GM12878 (cell line): Measurements from ENCODE around the gene NLRP6. TPM values are rescaled to one million over a fixed set of nuclear protein-coding genes. Genes with fewer than 3 reads are reported as not detected.

Source experiments
- ATAC-seq: fragments of 200-7000 bp; cut with Tn5 transposase; 3 replicates; pipeline ENCODE4 v1.9.1; 2020; ENCODE audit warnings: mild to moderate bottlenecking, moderate library complexity
- BruUV-seq: library from RNA; stranded (reverse); fragments of 400-500 nt; replicated peaks from 2 replicates; lab custom pipeline; 2021; lab: Mats Ljungman, UMichigan
- CTCF ChIA-PET: fragments of 300-600 bp; sonication (Branson Sonifier 250); formaldehyde crosslinking; extraction: SDS; loops from one replicate; lab custom pipeline; 2021; ENCODE audit warnings: inconsistent platforms; lab: Yijun Ruan, JAX
- POLR2A ChIA-PET: fragments of 350-600 bp; formaldehyde crosslinking; extraction: SDS; loops from one replicate; lab custom pipeline; 2021; ENCODE audit warnings: inconsistent platforms; lab: Charles Lee
- RAD21 ChIA-PET: fragments of 300-600 bp; sonication (Branson Sonifier 250); formaldehyde crosslinking; loops from one replicate; lab custom pipeline; 2023; ENCODE audit warnings: antibody characterized with exemption; ENCODE audit not compliant: unreplicated experiment; lab: Charles Lee
- SMC1A ChIA-PET: fragments of 300-600 bp; sonication (Branson Sonifier 250); formaldehyde crosslinking; loops from one replicate; lab custom pipeline; 2023; ENCODE audit not compliant: unreplicated experiment, uncharacterized antibody; lab: Charles Lee
- DNase-seq: peaks from one replicate; pipeline ENCODE4 v3.0.0-alpha.2; 2011; ENCODE audit warnings: low read depth, low spot score
- FAIRE-seq: peaks from 3 replicates; lab custom pipeline; 2011; peaks lifted over from hg19 to GRCh38; lab: Jason Lieb, UNC
- H2AFZ ChIP-seq: 2 replicates; pipeline ENCODE4 v1.6.0; 2011; ENCODE audit warnings: low read depth, low read length, control low read depth; ENCODE audit not compliant: control insufficient read depth
- H3K27ac ChIP-seq: 2 replicates; pipeline ENCODE4 v1.5.1; 2011; ENCODE audit warnings: control low read depth; ENCODE audit not compliant: control insufficient read depth, insufficient read depth
- H3K27me3 ChIP-seq, 2 experiments: replicated peaks in 1 of 2; 2 replicates each; pipeline versions ENCODE4 v1.6.0 to v1.6.1; 2011; ENCODE audit warnings: low read length in 1 of 2; ENCODE audit not compliant: control insufficient read depth in 2 of 2, insufficient read depth in 2 of 2
- H3K36me3 ChIP-seq, 2 experiments: 2 replicates each; pipeline ENCODE4 v1.5.1; 2011; ENCODE audit warnings: low read length in 1 of 2; ENCODE audit not compliant: control insufficient read depth in 2 of 2, insufficient read depth in 2 of 2
- H3K4me1 ChIP-seq: 2 replicates; pipeline ENCODE4 v1.6.1; 2011; ENCODE audit warnings: mild to moderate bottlenecking, low read length, moderate library complexity, mixed read lengths; ENCODE audit not compliant: control insufficient read depth, insufficient read depth
- H3K4me2 ChIP-seq: 2 replicates; pipeline ENCODE4 v1.6.0; 2011; ENCODE audit warnings: control low read depth; ENCODE audit not compliant: control insufficient read depth, insufficient read depth
- H3K4me3 ChIP-seq: fragments of 200-600 bp; sonication (generic); 2 replicates; pipeline ENCODE4 v1.5.1; 2016
- H3K79me2 ChIP-seq: 2 replicates; pipeline ENCODE4 v1.6.0; 2011; ENCODE audit warnings: low read length; ENCODE audit not compliant: control insufficient read depth, insufficient read depth
- H3K9ac ChIP-seq: 2 replicates; pipeline ENCODE4 v1.8.0; 2011; ENCODE audit warnings: low read length, control low read depth, mixed read lengths; ENCODE audit not compliant: control insufficient read depth, insufficient read depth
- H3K9me3 ChIP-seq: replicated peaks from 3 replicates; pipeline ENCODE4 v1.5.1; 2011; ENCODE audit warnings: mild to moderate bottlenecking, low read length; ENCODE audit not compliant: control insufficient read depth, insufficient read depth
- H4K20me1 ChIP-seq: 2 replicates; pipeline ENCODE4 v1.6.0; 2011; ENCODE audit not compliant: control insufficient read depth, insufficient read depth
- ATF3 ChIP-seq: IDR thresholded peaks from 2 replicates; pipeline ENCODE4 v1.6.1; 2011; ENCODE audit warnings: low read depth, mild to moderate bottlenecking, low read length, moderate library complexity, borderline replicate concordance; ENCODE audit errors: extremely low read depth
- HDGF ChIP-seq: fragments of 450-650 bp; IDR thresholded peaks from 2 replicates; pipeline ENCODE4 v1.6.1; 2016; ENCODE audit warnings: antibody characterized with exemption
- IRF5 ChIP-seq: fragments of 450-650 bp; IDR thresholded peaks from 2 replicates; pipeline ENCODE4 v1.6.1; 2017; ENCODE audit warnings: borderline replicate concordance
- POLR2A ChIP-seq: IDR thresholded peaks from 2 replicates; pipeline ENCODE4 v1.6.1; 2011; ENCODE audit warnings: low read depth, mild to moderate bottlenecking, low read length
- POLR2AphosphoS5 ChIP-seq: IDR thresholded peaks from 2 replicates; pipeline ENCODE4 v1.6.1; 2011; ENCODE audit warnings: mild to moderate bottlenecking, low read length, inconsistent platforms
- TCF3 ChIP-seq: IDR thresholded peaks from 2 replicates; pipeline ENCODE4 v1.6.1; 2012; ENCODE audit warnings: low read depth, mild to moderate bottlenecking, low read length, borderline replicate concordance; ENCODE audit not compliant: insufficient read depth
- ZNF217 ChIP-seq: fragments of 450-650 bp; IDR thresholded peaks from 2 replicates; pipeline ENCODE4 v1.6.1; 2017; ENCODE audit warnings: antibody characterized with exemption, mild to moderate bottlenecking
- WGBS: methylation state at CpG from one replicate; pipeline ENCODE4 v1.1.6; 2016; ENCODE audit warnings: low lambda C conversion rate; ENCODE audit not compliant: insufficient replicate concordance, insufficient coverage; ENCODE audit errors: missing lambda C conversion rate; 5-methylcytosine and 5-hydroxymethylcytosine counted together
- in situ Hi-C: fragments of 300-500 bp; cut with MboI; formaldehyde crosslinking; loops from 9 replicates; pipeline ENCODE4 v1.14.3; 2018; ENCODE audit warnings: mixed read lengths
- intact Hi-C: fragments of 100-400 bp; cut with micrococcal nuclease; formaldehyde crosslinking; loops from one replicate; pipeline ENCODE4 v1.14.2; 2022; ENCODE audit not compliant: unreplicated experiment
- polyA plus RNA-seq, 11 experiments: library from polyadenylated mRNA; depleted of rRNA in 4 of 11; unstranded in 6 of 11; stranded (reverse) in 5 of 11; fragments of >200 nt; fragmentation: Nextera tagmentation in 4 of 11; fragmentation: Illumina TruSeq in 1 of 11; extraction: Ambion mirVana in 4 of 11; extraction: Trizol in 1 of 11; gene quantifications; 1 replicate in 1 of 11; 2 replicates in 10 of 11; pipeline versions ENCODE4 v1.2.1 to v1.2.3, GENCODE V29; 2011 to 2016; ENCODE audit warnings: inconsistent platforms in 2 of 11, missing spikeins in 2 of 11, low read depth in 1 of 11
- total RNA-seq, 4 experiments: library from RNA; depleted of rRNA in 3 of 4; stranded (reverse); fragments of >200 nt in 3 of 4; fragmentation: Illumina TruSeq in 1 of 4; extraction: Trizol in 1 of 4; gene quantifications; 2 replicates each; pipeline versions ENCODE4 v1.2.1 to v1.2.3, GENCODE V29; 2013 to 2021

The NLRP6 gene
- total and polyA plus RNA-seq, 10 of the 15 experiments (the other 5 are each of a cell fraction or from before 2014, with no cell fraction given): 0.03 to 0.11 TPM; not detected in 8

DNA sequence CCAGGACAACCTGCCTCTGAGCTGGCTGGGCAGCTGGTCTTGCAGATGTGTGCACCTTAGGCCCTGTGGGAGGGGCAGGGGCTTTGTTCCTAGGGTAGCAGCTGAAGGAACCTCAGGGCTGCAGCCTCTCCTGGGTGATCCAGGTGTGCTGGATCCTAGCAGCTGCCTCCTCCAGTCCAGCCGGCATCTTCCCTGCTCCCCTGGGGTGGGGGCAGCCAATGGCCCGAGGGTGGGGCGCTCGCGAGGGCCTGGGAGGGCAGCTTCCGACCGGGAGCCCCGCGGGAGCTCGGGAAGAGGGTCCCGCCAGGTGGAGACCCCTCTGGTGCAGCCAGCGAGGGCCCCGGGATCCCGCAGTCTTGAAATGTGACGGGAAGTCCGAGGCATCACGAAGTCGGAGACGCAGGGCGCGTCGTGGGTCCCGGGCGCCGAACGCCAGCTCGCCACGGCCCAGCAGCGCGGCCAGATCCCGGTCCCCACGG, 37.3 kb downstream of the NLRP6 start:
- RAD21 ChIA-PET: interaction anchor here (1.1 to 4.5 kb wide), 4 partner anchors 12 to 65 kb away, joined by 3 to 46 read pairs (median 16); no protein-coding TSS in a partner anchor
- BruUV-seq: no TSS peak
- peaks cover 15% of the 10 kb centered on the region for H3K4me1 ChIP-seq
- no peaks in the 10 kb centered on the region; a peak in 1 of 4 replicates for H3K27me3 ChIP-seq
- CTCF ChIA-PET: interaction anchor here (1.0 to 3.7 kb wide), 4 partner anchors 13 to 108 kb away, joined by 3 to 43 read pairs (median 10); partner anchors contain the start of genes BET1L and RIC8A
- no peak for ATAC-seq
- TF ChIP-seq ATF3 (no peak), TCF3 (0 out of 2 replicates have a peak, but pooled peaks have one; percentile 5), POLR2A (peak; percentile 77), HDGF (peak; percentile 18; the same call in 1 of the 2 replicates), IRF5 (no peak), ZNF217 (no peak), POLR2AphosphoS5 (peak; percentile 60; the same call in 1 of the 2 replicates)
- H3K9ac ChIP-seq: peak overlapping the region; percentile 99
- FAIRE-seq: no peak
- SMC1A ChIA-PET: interaction anchor here (1.0 to 4.0 kb wide), 4 partner anchors 9 to 38 kb away, joined by 3 to 42 read pairs (median 4); no protein-coding TSS in a partner anchor
- 93% methylated on average over 26 of the region's 32 CpGs for WGBS
- peak overlapping the region; percentile 87 for H3K4me3 ChIP-seq
- H3K9me3 ChIP-seq: no peaks in the 10 kb centered on the region
- in situ Hi-C loops (no loop called here), intact Hi-C loops (loop anchor here (2.0 kb wide), 1 partner anchor 15 kb away; no protein-coding TSS in a partner anchor)
- H3K4me2 ChIP-seq: peak overlapping the region; percentile 97
- H3K36me3 ChIP-seq: peaks cover 2 to 5% of the 10 kb centered on the region in 2 experiments; a peak in 3 of 4 replicates
- no peaks in the 10 kb centered on the region for H4K20me1 ChIP-seq
- POLR2A ChIA-PET: interaction anchor here (0.9 to 4.5 kb wide), 7 partner anchors 9 to 109 kb away, joined by 3 to 45 read pairs (median 8); partner anchors contain the start of genes BET1L and RIC8A
- peaks cover 66% of the 10 kb centered on the region for H3K79me2 ChIP-seq
- no peak for DNase-seq
- H2AFZ ChIP-seq: no peak overlapping the region
- H3K27ac ChIP-seq: peak overlapping the region; percentile 98
